Stimulated activated naive CD8-positive, alpha-beta T cell treated with anti-CD3 and anti-CD28 coated beads, Interleukin-15, amount 100 ng/mL, for 72 hours (primary cell): ENCODE results near the gene ADAM15.

Experiments
- ATAC-seq: fragments of 150-1000 bp; cut with Tn5 transposase; 2 replicates; pipeline ENCODE4 v1.10.0; 2021; ENCODE audit warnings: mild to moderate bottlenecking, moderate library complexity
- DNase-seq, 2 donors: peaks; one replicate each; pipeline ENCODE4 v3.0.0; 2021 to 2022
- H3K27ac Mint-ChIP-seq, 2 donors: one replicate each; pipeline ENCODE4 v1.8.0; 2022; ENCODE audit warnings: mild to moderate bottlenecking in 2 of 2, mixed read lengths in 2 of 2, moderate library complexity in 2 of 2
- H3K27me3 Mint-ChIP-seq: one replicate; pipeline ENCODE4 v1.8.0; 2022; ENCODE audit warnings: mixed read lengths
- H3K4me1 Mint-ChIP-seq: one replicate; pipeline ENCODE4 v1.8.0; 2022; ENCODE audit warnings: mild to moderate bottlenecking, mixed read lengths
- H3K4me3 Mint-ChIP-seq, 2 donors: one replicate each; pipeline ENCODE4 v1.8.0; 2022; ENCODE audit warnings: mild to moderate bottlenecking in 2 of 2, mixed read lengths in 2 of 2, moderate library complexity in 1 of 2
- H3K9me3 Mint-ChIP-seq, 2 donors: one replicate each; pipeline ENCODE4 v1.8.0; 2022; ENCODE audit warnings: mixed read lengths in 2 of 2

Gene ADAM15

GRCh38 chr1:155009221-155009711, 41.9 kb upstream of the ADAM15 start:
- Mint-ChIP-seq H3K9me3 (no peaks in the 10 kb centered on the region), H3K27me3 (no peaks in the 10 kb centered on the region), H3K4me3 (peak overlapping the region; percentile 70 to 74), H3K27ac (peak overlapping the region in 1 of 2 donors; percentile 89), H3K4me1 (peaks cover 100% of the 10 kb centered on the region)
- ATAC-seq (no peak), DNase-seq (no peak)

- no peaks in the 10 kb centered on the region for H3K9me3 Mint-ChIP-seq
- H3K4me3 Mint-ChIP-seq, result peak overlapping the region; percentile 58 to 73
- no peaks in the 10 kb centered on the region for H3K27me3 Mint-ChIP-seq
- H3K4me1 Mint-ChIP-seq, result peaks cover 99% of the 10 kb centered on the region
- DNase-seq (no peak), ATAC-seq (no peak)
- H3K27ac Mint-ChIP-seq, result no peak overlapping the region
Measured at GRCh38 chr1:155009742-155010141, 41.4 kb upstream of the ADAM15 start.

DNA sequence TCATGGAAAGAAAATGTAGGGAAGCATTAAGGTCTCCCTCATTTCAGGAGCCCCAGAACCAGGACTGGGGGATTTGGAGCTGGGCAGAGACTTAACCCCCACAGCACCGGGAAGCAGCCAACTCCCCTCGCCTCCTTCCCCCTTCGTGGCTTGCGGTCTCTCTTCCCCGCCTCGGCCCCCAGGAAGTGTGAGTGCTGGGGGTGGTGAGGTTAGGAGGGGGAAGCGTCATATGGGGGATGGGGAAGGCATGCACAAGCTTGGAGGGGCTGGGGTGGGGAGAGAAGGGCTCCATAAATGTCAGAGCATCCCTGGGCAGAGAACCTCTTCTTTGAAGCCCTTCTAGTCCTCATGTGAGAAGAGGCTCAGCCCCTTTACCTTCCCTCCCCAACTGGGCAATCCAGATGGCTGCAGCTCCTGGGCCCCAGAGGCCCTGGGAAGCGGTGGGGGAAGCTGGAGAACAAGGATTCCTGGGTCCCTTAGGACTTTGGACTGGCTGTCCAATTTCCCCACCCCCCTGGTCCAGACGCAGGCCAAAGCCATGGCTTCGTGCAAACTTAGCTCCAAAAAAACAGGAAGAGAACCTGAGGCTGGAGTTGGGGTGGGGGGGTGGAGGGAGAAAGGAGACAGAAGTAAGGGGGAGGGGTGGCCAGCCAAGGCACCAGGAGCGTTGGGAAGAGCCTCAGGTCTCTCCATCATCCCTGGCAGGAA, 40.8 kb upstream of the ADAM15 start:
- H3K27ac Mint-ChIP-seq, result peak overlapping the region in 1 of 2 donors; percentile 23
- H3K9me3 Mint-ChIP-seq, result no peaks in the 10 kb centered on the region

DNA sequence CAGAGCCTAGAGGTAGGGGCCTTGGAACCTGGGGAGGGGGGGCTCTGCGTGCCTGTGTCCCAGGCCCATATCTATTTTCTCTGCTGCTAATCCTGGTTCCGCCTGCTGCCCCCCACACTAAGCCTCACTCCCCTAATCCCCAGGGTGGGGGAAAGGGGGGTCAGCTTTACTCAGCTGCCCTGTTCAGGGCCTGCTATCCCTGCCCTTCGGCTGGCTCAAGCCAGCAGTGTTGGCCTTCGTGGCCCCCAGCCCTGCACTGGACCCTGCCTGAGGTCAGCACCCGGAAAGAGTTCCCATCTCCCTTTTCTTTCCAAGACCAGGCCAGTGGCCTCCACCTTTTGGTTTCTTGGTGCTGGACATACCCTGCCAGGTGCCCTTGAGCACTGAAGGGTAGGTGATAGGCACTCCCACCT, 40.1 kb upstream of the ADAM15 start:
- ATAC-seq, result no peak
- Mint-ChIP-seq H3K27ac (no peak overlapping the region), H3K4me3 (peak overlapping the region; percentile 30 to 52), H3K9me3 (no peaks in the 10 kb centered on the region), H3K27me3 (peaks cover 3% of the 10 kb centered on the region), H3K4me1 (peaks cover 94% of the 10 kb centered on the region)
- no peak for DNase-seq

More for the DNA sequence above, 40.8 kb upstream of the ADAM15 start:
- H3K27me3 Mint-ChIP-seq, result no peaks in the 10 kb centered on the region
- DNase-seq (no peak), ATAC-seq (no peak)
- peak overlapping the region; percentile 58 to 73 for H3K4me3 Mint-ChIP-seq
- H3K4me1 Mint-ChIP-seq, result peaks cover 94% of the 10 kb centered on the region

DNA sequence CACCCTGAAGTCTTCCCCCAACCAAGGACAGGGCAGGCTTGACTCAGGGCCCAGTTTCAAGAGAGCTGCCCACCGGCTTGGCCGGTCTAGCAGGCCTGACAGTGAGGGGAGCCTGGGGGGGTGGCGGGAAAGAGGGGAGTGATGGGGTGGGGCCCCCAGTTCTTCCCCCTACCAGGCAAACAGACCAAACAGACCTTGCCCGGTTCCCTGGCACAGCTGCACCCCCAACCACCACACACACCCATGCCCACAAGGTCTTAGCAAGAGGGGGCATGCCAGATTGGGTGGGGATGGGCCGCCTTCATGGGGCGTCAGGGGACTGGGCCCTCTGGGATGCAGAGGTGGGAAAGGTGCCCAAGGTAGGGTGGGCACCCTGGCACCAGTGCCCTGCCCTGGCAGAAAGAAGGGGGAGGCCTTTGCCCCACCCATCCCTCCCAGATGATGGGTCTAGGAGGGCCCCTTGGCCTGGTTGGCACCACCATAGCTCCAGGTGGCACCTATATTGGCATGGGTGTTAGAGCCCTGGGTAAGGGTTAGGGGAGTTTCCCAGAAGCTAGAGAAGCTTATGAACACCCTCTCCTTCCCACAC, 39.6 kb upstream of the ADAM15 start:
- DNase-seq, result no peak
- H3K9me3 Mint-ChIP-seq, result no peaks in the 10 kb centered on the region
- ATAC-seq, result no peak
- peaks cover 7% of the 10 kb centered on the region for H3K27me3 Mint-ChIP-seq
- no peak overlapping the region for H3K4me3 Mint-ChIP-seq
- peaks cover 94% of the 10 kb centered on the region for H3K4me1 Mint-ChIP-seq
- no peak overlapping the region for H3K27ac Mint-ChIP-seq

DNA sequence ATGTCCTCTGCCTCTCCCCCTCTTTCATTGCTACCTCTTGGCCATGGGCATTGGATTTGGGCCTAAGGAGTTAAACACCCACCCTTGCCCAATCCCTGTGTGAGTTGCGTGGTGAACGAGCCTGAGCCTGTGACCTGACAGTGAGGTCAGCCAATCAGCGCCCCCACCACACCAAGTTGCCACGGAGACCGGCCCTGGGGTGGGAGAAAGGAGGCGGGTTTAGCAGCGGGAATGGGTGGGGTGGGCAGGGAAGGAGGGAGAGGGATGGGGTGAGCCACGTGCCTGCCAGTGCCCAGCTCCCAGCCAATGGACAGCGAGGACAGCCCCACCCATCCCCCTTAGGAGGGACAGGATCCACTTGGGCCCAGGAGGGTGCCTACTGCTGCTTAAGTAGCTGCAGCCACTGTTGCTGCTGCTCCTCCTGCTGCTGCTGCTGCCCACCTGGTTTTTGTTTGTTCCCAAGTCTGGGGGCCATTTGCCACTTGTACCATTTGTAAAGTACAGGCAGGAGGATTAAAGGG, 39.0 kb upstream of the ADAM15 start:
- DNase-seq (no peak), ATAC-seq (no peak)
- Mint-ChIP-seq H3K4me1 (peaks cover 94% of the 10 kb centered on the region), H3K9me3 (no peaks in the 10 kb centered on the region), H3K27me3 (peaks cover 7% of the 10 kb centered on the region), H3K27ac (no peak overlapping the region), H3K4me3 (no peak overlapping the region)

GRCh38 chr1:155012776-155013602, 38.1 kb upstream of the ADAM15 start:
- Mint-ChIP-seq H3K4me1 (peaks cover 94% of the 10 kb centered on the region), H3K9me3 (no peaks in the 10 kb centered on the region), H3K27me3 (peaks cover 7% of the 10 kb centered on the region), H3K4me3 (peak overlapping the region; percentile 17 to 42), H3K27ac (peak overlapping the region in 1 of 2 donors; percentile 63)
- ATAC-seq, result no peak
- no peak for DNase-seq

- Mint-ChIP-seq H3K4me1 (peaks cover 90% of the 10 kb centered on the region), H3K27me3 (peaks cover 7% of the 10 kb centered on the region), H3K9me3 (no peaks in the 10 kb centered on the region), H3K4me3 (peak overlapping the region in 1 of 2 donors; percentile 42), H3K27ac (no peak overlapping the region)
- ATAC-seq (no peak), DNase-seq (no peak)
Measured at GRCh38 chr1:155013632-155014031, 37.5 kb upstream of the ADAM15 start.

DNA sequence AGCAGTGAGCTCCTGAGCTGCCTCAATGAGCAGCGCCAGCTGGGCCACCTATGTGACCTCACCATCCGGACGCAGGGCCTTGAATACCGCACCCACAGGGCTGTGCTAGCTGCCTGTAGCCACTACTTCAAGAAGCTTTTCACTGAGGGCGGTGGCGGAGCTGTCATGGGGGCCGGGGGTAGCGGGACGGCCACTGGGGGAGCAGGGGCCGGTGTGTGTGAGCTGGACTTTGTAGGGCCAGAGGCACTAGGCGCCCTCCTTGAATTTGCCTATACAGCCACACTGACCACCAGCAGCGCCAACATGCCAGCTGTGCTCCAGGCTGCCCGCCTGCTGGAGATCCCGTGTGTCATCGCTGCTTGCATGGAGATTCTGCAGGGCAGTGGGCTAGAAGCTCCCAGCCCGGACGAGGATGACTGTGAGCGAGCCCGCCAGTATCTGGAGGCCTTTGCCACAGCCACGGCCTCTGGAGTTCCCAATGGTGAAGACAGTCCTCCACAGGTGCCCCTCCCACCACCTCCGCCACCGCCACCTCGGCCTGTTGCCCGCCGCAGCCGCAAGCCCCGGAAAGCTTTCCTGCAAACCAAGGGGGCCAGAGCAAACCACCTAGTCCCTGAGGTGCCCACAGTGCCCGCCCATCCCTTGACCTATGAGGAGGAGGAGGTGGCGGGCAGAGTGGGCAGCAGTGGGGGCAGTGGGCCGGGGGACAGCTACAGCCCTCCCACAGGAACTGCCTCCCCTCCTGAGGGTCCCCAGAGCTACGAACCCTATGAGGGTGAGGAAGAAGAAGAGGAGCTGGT, 36.2 kb upstream of the ADAM15 start:
- H3K4me1 Mint-ChIP-seq, result peaks cover 85% of the 10 kb centered on the region
- no peak for DNase-seq
- H3K27me3 Mint-ChIP-seq, result peaks cover 17% of the 10 kb centered on the region
- ATAC-seq, result no peak
- no peaks in the 10 kb centered on the region for H3K9me3 Mint-ChIP-seq
- no peak overlapping the region for H3K4me3 Mint-ChIP-seq
- H3K27ac Mint-ChIP-seq, result no peak overlapping the region

DNA sequence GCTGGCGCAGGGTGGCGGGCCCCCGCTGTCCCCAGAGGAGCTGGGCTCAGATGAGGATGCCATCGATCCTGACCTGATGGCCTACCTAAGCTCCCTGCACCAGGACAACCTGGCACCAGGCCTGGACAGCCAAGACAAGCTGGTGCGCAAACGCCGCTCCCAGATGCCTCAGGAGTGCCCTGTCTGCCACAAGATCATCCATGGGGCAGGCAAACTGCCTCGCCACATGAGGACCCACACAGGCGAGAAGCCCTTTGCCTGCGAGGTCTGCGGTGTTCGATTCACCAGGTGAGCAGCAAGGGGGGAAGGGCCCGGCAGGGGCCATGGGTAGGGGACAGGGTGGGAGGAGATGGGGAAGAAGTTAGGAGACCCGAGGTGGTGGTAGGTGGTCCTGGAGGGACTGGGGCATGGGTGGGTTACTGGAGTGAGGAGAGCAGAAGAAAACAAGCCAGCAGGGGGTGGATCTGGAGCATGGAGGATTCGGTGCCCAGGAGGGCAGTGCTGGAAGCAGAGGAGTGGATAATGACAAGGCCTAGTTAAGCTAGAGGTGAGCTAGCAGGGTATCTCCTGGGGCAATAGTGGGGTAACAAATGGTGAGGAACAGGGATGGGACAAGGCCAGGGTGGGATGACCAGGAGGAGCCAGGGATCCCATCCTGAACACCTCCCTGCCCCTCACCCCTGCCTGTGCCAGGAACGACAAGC, 35.4 kb upstream of the ADAM15 start:
- Mint-ChIP-seq H3K9me3 (no peaks in the 10 kb centered on the region), H3K27ac (no peak overlapping the region), H3K27me3 (peaks cover 22% of the 10 kb centered on the region), H3K4me3 (peak overlapping the region; percentile 13 to 14), H3K4me1 (peaks cover 79% of the 10 kb centered on the region)
- no peak for DNase-seq
- no peak for ATAC-seq

GRCh38 chr1:155016231-155016831, 34.8 kb upstream of the ADAM15 start:
- DNase-seq (no peak), ATAC-seq (peak; percentile 8)
- Mint-ChIP-seq H3K27me3 (peaks cover 22% of the 10 kb centered on the region), H3K27ac (peak overlapping the region in 1 of 2 donors; percentile 43), H3K4me3 (peak overlapping the region; percentile 51 to 55), H3K4me1 (peaks cover 73% of the 10 kb centered on the region), H3K9me3 (no peaks in the 10 kb centered on the region)

DNA sequence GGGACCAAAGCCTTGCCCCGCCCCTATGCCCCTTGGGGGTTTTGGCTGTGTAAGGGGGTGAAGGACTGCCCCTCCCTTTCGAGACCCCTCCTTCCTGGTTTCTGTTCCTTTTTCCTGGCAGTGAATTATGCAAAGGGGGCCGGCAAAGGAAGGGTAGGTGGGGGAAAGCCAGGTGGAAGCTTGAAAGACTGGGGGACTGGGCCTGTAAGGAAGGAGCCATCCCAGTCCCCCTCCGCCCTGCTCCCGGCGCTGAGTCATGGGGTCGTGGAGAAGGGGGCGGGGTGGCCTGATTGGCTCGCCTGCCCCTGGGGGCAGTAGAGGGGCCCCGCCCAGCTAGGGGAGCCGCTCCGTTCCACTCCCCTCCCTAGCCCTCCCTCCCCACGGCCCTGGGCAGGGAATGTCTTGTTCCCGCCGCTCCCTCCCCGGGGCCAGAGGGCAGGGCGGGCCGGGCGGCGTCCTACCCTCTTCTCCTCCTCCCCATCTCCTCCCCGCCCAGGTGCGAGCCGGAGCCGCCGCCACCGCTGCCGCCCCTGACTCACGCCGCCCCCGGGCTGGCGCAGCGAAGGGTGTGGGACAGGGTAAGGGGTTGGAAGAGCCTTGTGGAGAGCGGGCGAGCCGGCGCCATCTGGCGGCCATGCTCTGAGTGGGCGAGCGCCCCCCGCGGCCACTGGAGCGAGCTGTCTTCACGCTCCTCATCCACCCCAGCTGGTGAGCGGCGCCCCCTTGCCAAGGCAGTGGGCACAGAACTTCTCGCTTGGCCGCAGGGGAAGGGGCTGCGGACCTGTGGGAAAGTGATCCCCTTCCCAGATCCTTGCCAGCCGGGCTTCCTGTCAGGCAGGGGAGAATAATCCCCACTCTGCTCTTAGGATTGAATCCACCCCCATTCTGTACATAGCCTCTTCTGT, 33.8 kb upstream of the ADAM15 start:
- peak; percentile 93 for ATAC-seq
- Mint-ChIP-seq H3K9me3 (no peaks in the 10 kb centered on the region), H3K4me3 (peak overlapping the region; percentile 51 to 71), H3K27ac (peak overlapping the region in 1 of 2 donors; percentile 50), H3K27me3 (peaks cover 22% of the 10 kb centered on the region), H3K4me1 (peaks cover 63% of the 10 kb centered on the region)
- DNase-seq, result peak; percentile 85 to 92

DNA sequence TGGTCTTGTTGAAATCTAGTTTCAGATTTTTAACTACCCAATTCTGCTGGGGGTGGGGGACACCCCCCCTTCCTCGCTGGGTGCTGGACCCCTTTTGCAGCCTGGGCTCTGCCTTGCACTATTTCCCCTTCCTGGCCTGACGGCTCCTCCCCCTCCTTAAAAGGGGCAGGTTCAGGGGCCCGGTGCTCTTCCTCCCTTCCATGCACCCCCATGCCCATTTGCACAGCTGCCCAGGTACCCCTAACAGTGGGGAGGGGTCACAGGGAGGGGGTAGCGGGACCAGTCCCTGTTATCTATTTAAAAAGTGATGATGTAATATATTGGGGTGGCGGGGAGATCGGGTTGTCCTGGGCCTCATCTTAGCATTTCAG, 33.2 kb upstream of the ADAM15 start:
- H3K27ac Mint-ChIP-seq, result peak overlapping the region in 1 of 2 donors; percentile 50
- DNase-seq (no peak), ATAC-seq (peak; percentile 3)
- peaks cover 57% of the 10 kb centered on the region for H3K4me1 Mint-ChIP-seq
- H3K4me3 Mint-ChIP-seq, result peak overlapping the region; percentile 51 to 71
- no peaks in the 10 kb centered on the region for H3K9me3 Mint-ChIP-seq
- H3K27me3 Mint-ChIP-seq, result peaks cover 22% of the 10 kb centered on the region
